ENCODE results near the gene CCDC88B. TPM values are rescaled to one million over a fixed set of nuclear protein-coding genes. Genes with fewer than 3 reads are reported as not detected.

CCDC88B gene
- total and polyA plus RNA-seq, 5 donors from 2014 or later = 7.4 to 144 (median 10.2) TPM

- peaks cover 27% of the 10 kb centered on the region for H3K36me3 Mint-ChIP-seq
- H3K4me1 Mint-ChIP-seq = peaks cover 0 to 6% (median 4%) of the 10 kb centered on the region in 4 donors
- H3K27me3 Mint-ChIP-seq = no peaks in the 10 kb centered on the region
- H3K4me3 ChIP-seq (ENCODE audit: low read depth, low read length) = no peak overlapping the region
- ATAC-seq (ENCODE audit: low read depth in 2 of 2) (no peak), DNase-seq (no peak)
- H3K9me3 ChIP-seq (ENCODE audit: control insufficient read depth in 2 of 2, low read length in 2 of 2) = no peaks in the 10 kb centered on the region
- H3K4me3 Mint-ChIP-seq = peak overlapping the region in 1 of 4 donors; percentile 4
- H3K27ac ChIP-seq (ENCODE audit: insufficient read depth, low read length, poor library complexity, severe bottlenecking) = no peak overlapping the region
- no peaks in the 10 kb centered on the region for H3K9me3 Mint-ChIP-seq
- peaks cover 55% of the 10 kb centered on the region for H3K36me3 ChIP-seq (ENCODE audit: control insufficient read depth, insufficient read depth, low read length)
- H3K27me3 ChIP-seq (ENCODE audit: control insufficient read depth, insufficient read depth, low read length) = no peaks in the 10 kb centered on the region
- no peaks in the 10 kb centered on the region for H3K4me1 ChIP-seq (ENCODE audit: control insufficient read depth, insufficient read depth, low read length, poor library complexity, severe bottlenecking)
- no peak overlapping the region for H3K27ac Mint-ChIP-seq
Measured at GRCh38 chr11:64366751-64367150, 26.7 kb downstream of the CCDC88B start.

- DNase-seq (no peak), ATAC-seq (ENCODE audit: low read depth in 2 of 2) (no peak)
- no peak overlapping the region for H3K27ac ChIP-seq (ENCODE audit: insufficient read depth, low read length, poor library complexity, severe bottlenecking)
- no peaks in the 10 kb centered on the region for H3K4me1 ChIP-seq (ENCODE audit: control insufficient read depth, insufficient read depth, low read length, poor library complexity, severe bottlenecking)
- no peaks in the 10 kb centered on the region for H3K27me3 ChIP-seq (ENCODE audit: control insufficient read depth, insufficient read depth, low read length)
- no peak overlapping the region for H3K27ac Mint-ChIP-seq
- H3K27me3 Mint-ChIP-seq = no peaks in the 10 kb centered on the region
- peaks cover 45% of the 10 kb centered on the region for H3K36me3 ChIP-seq (ENCODE audit: control insufficient read depth, insufficient read depth, low read length)
- peaks cover 0 to 3% (median 0%) of the 10 kb centered on the region in 4 donors for H3K4me1 Mint-ChIP-seq
- H3K4me3 Mint-ChIP-seq = no peak overlapping the region
- no peaks in the 10 kb centered on the region for H3K9me3 Mint-ChIP-seq
- no peak overlapping the region for H3K4me3 ChIP-seq (ENCODE audit: low read depth, low read length)
- peaks cover 18% of the 10 kb centered on the region for H3K36me3 Mint-ChIP-seq
- no peaks in the 10 kb centered on the region for H3K9me3 ChIP-seq (ENCODE audit: control insufficient read depth in 2 of 2, low read length in 2 of 2)
Measured at GRCh38 chr11:64367931-64368672, 28.1 kb downstream of the CCDC88B start.

GRCh38 chr11:64368673-64369074 is 28.7 kb downstream of the CCDC88B start:
- no peak overlapping the region for H3K27ac ChIP-seq (ENCODE audit: insufficient read depth, low read length, poor library complexity, severe bottlenecking)
- H3K27me3 ChIP-seq (ENCODE audit: control insufficient read depth, insufficient read depth, low read length) = no peaks in the 10 kb centered on the region
- H3K27me3 Mint-ChIP-seq = no peaks in the 10 kb centered on the region
- DNase-seq (no peak), ATAC-seq (ENCODE audit: low read depth in 2 of 2) (no peak)
- H3K4me3 Mint-ChIP-seq = no peak overlapping the region
- no peaks in the 10 kb centered on the region for H3K9me3 ChIP-seq (ENCODE audit: control insufficient read depth in 2 of 2, low read length in 2 of 2)
- no peaks in the 10 kb centered on the region for H3K9me3 Mint-ChIP-seq
- peaks cover 15% of the 10 kb centered on the region for H3K36me3 Mint-ChIP-seq
- no peak overlapping the region for H3K27ac Mint-ChIP-seq
- H3K4me3 ChIP-seq (ENCODE audit: low read depth, low read length) = no peak overlapping the region
- H3K4me1 Mint-ChIP-seq = peaks cover 0 to 3% (median 0%) of the 10 kb centered on the region in 4 donors
- H3K4me1 ChIP-seq (ENCODE audit: control insufficient read depth, insufficient read depth, low read length, poor library complexity, severe bottlenecking) = no peaks in the 10 kb centered on the region
- H3K36me3 ChIP-seq (ENCODE audit: control insufficient read depth, insufficient read depth, low read length) = peaks cover 39% of the 10 kb centered on the region

- DNase-seq (no peak), ATAC-seq (ENCODE audit: low read depth in 2 of 2) (no peak)
- Histone ChIP-seq H3K27ac (ENCODE audit: insufficient read depth, low read length, poor library complexity, severe bottlenecking) (no peak overlapping the region), H3K4me3 (ENCODE audit: low read depth, low read length) (no peak overlapping the region), H3K36me3 (ENCODE audit: control insufficient read depth, insufficient read depth, low read length) (peaks cover 30% of the 10 kb centered on the region), H3K4me1 (ENCODE audit: control insufficient read depth, insufficient read depth, low read length, poor library complexity, severe bottlenecking) (no peaks in the 10 kb centered on the region), H3K27me3 (ENCODE audit: control insufficient read depth, insufficient read depth, low read length) (no peaks in the 10 kb centered on the region), H3K9me3 (ENCODE audit: control insufficient read depth in 2 of 2, low read length in 2 of 2) (no peaks in the 10 kb centered on the region)
- Mint-ChIP-seq H3K4me3 (no peak overlapping the region), H3K27ac (no peak overlapping the region), H3K9me3 (no peaks in the 10 kb centered on the region), H3K27me3 (no peaks in the 10 kb centered on the region), H3K4me1 (no peaks in the 10 kb centered on the region), H3K36me3 (peaks cover 10% of the 10 kb centered on the region)
Measured at GRCh38 chr11:64369440-64370421, 29.7 kb downstream of the CCDC88B start.

GRCh38 chr11:64371201-64371600 is 31.2 kb downstream of the CCDC88B start:
- H3K36me3 ChIP-seq (ENCODE audit: control insufficient read depth, insufficient read depth, low read length) = peaks cover 18% of the 10 kb centered on the region
- H3K27me3 Mint-ChIP-seq = no peaks in the 10 kb centered on the region
- H3K9me3 ChIP-seq (ENCODE audit: control insufficient read depth in 2 of 2, low read length in 2 of 2) = no peaks in the 10 kb centered on the region
- no peaks in the 10 kb centered on the region for H3K4me1 Mint-ChIP-seq
- H3K4me3 ChIP-seq (ENCODE audit: low read depth, low read length) = no peak overlapping the region
- H3K9me3 Mint-ChIP-seq = no peaks in the 10 kb centered on the region
- ATAC-seq (ENCODE audit: low read depth in 2 of 2) = no peak
- DNase-seq = no peak
- H3K36me3 Mint-ChIP-seq = peaks cover 10% of the 10 kb centered on the region
- H3K4me3 Mint-ChIP-seq = no peak overlapping the region
- no peak overlapping the region for H3K27ac ChIP-seq (ENCODE audit: insufficient read depth, low read length, poor library complexity, severe bottlenecking)
- H3K4me1 ChIP-seq (ENCODE audit: control insufficient read depth, insufficient read depth, low read length, poor library complexity, severe bottlenecking) = no peaks in the 10 kb centered on the region
- no peaks in the 10 kb centered on the region for H3K27me3 ChIP-seq (ENCODE audit: control insufficient read depth, insufficient read depth, low read length)
- H3K27ac Mint-ChIP-seq = no peak overlapping the region

GRCh38 chr11:64372021-64372420 is 32.0 kb downstream of the CCDC88B start:
- H3K36me3 ChIP-seq (ENCODE audit: control insufficient read depth, insufficient read depth, low read length) = peaks cover 10% of the 10 kb centered on the region
- Mint-ChIP-seq H3K4me3 (no peak overlapping the region), H3K27me3 (no peaks in the 10 kb centered on the region), H3K36me3 (peaks cover 3% of the 10 kb centered on the region), H3K4me1 (no peaks in the 10 kb centered on the region), H3K27ac (no peak overlapping the region), H3K9me3 (no peaks in the 10 kb centered on the region)
- H3K4me3 ChIP-seq (ENCODE audit: low read depth, low read length) = no peak overlapping the region
- ATAC-seq (ENCODE audit: low read depth in 2 of 2) = no peak
- H3K4me1 ChIP-seq (ENCODE audit: control insufficient read depth, insufficient read depth, low read length, poor library complexity, severe bottlenecking) = no peaks in the 10 kb centered on the region
- DNase-seq = no peak
- H3K27ac ChIP-seq (ENCODE audit: insufficient read depth, low read length, poor library complexity, severe bottlenecking) = no peak overlapping the region
- no peaks in the 10 kb centered on the region for H3K27me3 ChIP-seq (ENCODE audit: control insufficient read depth, insufficient read depth, low read length)
- H3K9me3 ChIP-seq (ENCODE audit: control insufficient read depth in 2 of 2, low read length in 2 of 2) = no peaks in the 10 kb centered on the region

GRCh38 chr11:64372802-64373597 is 33.0 kb downstream of the CCDC88B start:
- no peak overlapping the region for H3K27ac ChIP-seq (ENCODE audit: insufficient read depth, low read length, poor library complexity, severe bottlenecking)

More at GRCh38 chr11:64372802-64373597, 33.0 kb downstream of the CCDC88B start:
- Mint-ChIP-seq H3K27me3 (no peaks in the 10 kb centered on the region), H3K27ac (peak overlapping the region in 1 of 3 donors; percentile 20), H3K4me3 (no peak overlapping the region), H3K9me3 (no peaks in the 10 kb centered on the region), H3K36me3 (peaks cover 3% of the 10 kb centered on the region), H3K4me1 (no peaks in the 10 kb centered on the region)
- Histone ChIP-seq H3K27me3 (ENCODE audit: control insufficient read depth, insufficient read depth, low read length) (no peaks in the 10 kb centered on the region), H3K4me3 (ENCODE audit: low read depth, low read length) (no peak overlapping the region), H3K36me3 (ENCODE audit: control insufficient read depth, insufficient read depth, low read length) (peaks cover 4% of the 10 kb centered on the region), H3K4me1 (ENCODE audit: control insufficient read depth, insufficient read depth, low read length, poor library complexity, severe bottlenecking) (no peaks in the 10 kb centered on the region), H3K9me3 (ENCODE audit: control insufficient read depth in 2 of 2, low read length in 2 of 2) (no peaks in the 10 kb centered on the region)
- DNase-seq = no peak
- ATAC-seq (ENCODE audit: low read depth in 2 of 2) = no peak
